HEK293T (cell line): ENCODE results near the gene SLC16A4.

ENCODE experiments used
- SP1 ChIP-seq: fragments of 450-650 bp; IDR thresholded peaks from 2 replicates; pipeline ENCODE4 v1.6.1; 2017
- TARDBP ChIP-seq: fragments of 450-650 bp; IDR thresholded peaks from 2 replicates; pipeline ENCODE4 v1.6.1; 2016
- ZNF384 ChIP-seq: fragments of 450-650 bp; IDR thresholded peaks from 2 replicates; pipeline ENCODE4 v1.6.1; 2016

- TF ChIP-seq ZNF384 (no peak), TARDBP (no peak), SP1 (no peak)
These were observed 54.4 kb downstream of the SLC16A4 start for GRCh38 chr1:110336300-110337039.
